SU-DHL-6 (cell line): ENCODE results near the gene PLAU.

ENCODE experiments used
- H2AFZ ChIP-seq: fragments of 200-600 bp; sonication (generic); 2 replicates; pipeline ENCODE4 v1.6.1; 2014; ENCODE audit warnings: low read depth, mild to moderate bottlenecking, moderate library complexity, mixed read lengths, antibody characterized with exemption, low read length; ENCODE audit not compliant: severe bottlenecking
- H3F3A ChIP-seq: fragments of 200-600 bp; shearing (Covaris generic); 2 replicates; pipeline ENCODE4 v1.6.0; 2016; ENCODE audit warnings: antibody characterized with exemption, mild to moderate bottlenecking; ENCODE audit not compliant: insufficient read depth
- H3K27ac ChIP-seq: fragments of 200-600 bp; sonication (generic); 2 replicates; pipeline ENCODE4 v1.5.1; 2016; ENCODE audit warnings: low read depth, mild to moderate bottlenecking, low read length, moderate library complexity, mixed read lengths
- H3K27me3 ChIP-seq: fragments of 200-600 bp; sonication (generic), shearing (Covaris generic); 2 replicates; pipeline ENCODE4 v1.6.0; 2014; ENCODE audit warnings: mild to moderate bottlenecking, low read length
- H3K36me3 ChIP-seq: fragments of 200-600 bp; sonication (generic); 2 replicates; pipeline ENCODE4 v1.6.1; 2014; ENCODE audit warnings: mild to moderate bottlenecking, low read length, mixed read lengths
- H3K4me2 ChIP-seq: fragments of 300-600, 200-600 bp; shearing (Covaris generic), sonication (generic); 2 replicates; pipeline ENCODE4 v1.6.0; 2014; ENCODE audit warnings: low read length, low read depth, mild to moderate bottlenecking; ENCODE audit not compliant: poor library complexity, severe bottlenecking
- H3K4me3 ChIP-seq: fragments of 200-600 bp; sonication (generic); 2 replicates; pipeline ENCODE4 v1.5.1; 2014; ENCODE audit warnings: antibody characterized with exemption, low read length, mild to moderate bottlenecking, mixed read lengths; ENCODE audit not compliant: insufficient read depth, poor library complexity, severe bottlenecking
- H3K79me2 ChIP-seq: fragments of 200-600 bp; sonication (generic); 2 replicates; pipeline ENCODE4 v1.6.1; 2014; ENCODE audit warnings: mild to moderate bottlenecking, low read length, moderate library complexity; ENCODE audit not compliant: insufficient read depth
- H3K9ac ChIP-seq: fragments of 200-600 bp; sonication (generic); 2 replicates; pipeline ENCODE4 v1.7.0; 2014; ENCODE audit warnings: mild to moderate bottlenecking, low read length
- H3K9me2 ChIP-seq: fragments of 200-600 bp; sonication (generic); replicated peaks from 2 replicates; pipeline ENCODE4 v1.6.1; 2014; ENCODE audit warnings: low read length; ENCODE audit not compliant: insufficient read depth
- H3K9me3 ChIP-seq: fragments of 200-600 bp; sonication (generic); 2 replicates; pipeline ENCODE4 v1.6.1; 2014; ENCODE audit warnings: low read length, mixed read lengths; ENCODE audit not compliant: insufficient read depth
- H4K20me1 ChIP-seq: fragments of 200-600 bp; sonication (generic); 2 replicates; pipeline ENCODE4 v1.6.1; 2014; ENCODE audit warnings: low read depth, mild to moderate bottlenecking, antibody characterized with exemption, low read length, moderate library complexity, mixed read lengths
- CTCF ChIP-seq: fragments of 200-600 bp; sonication (generic); IDR thresholded peaks from one replicate; pipeline ENCODE4 v1.5.1; 2017; ENCODE audit warnings: antibody characterized with exemption, mild to moderate bottlenecking, low read length, moderate library complexity; ENCODE audit not compliant: insufficient read depth, poor library complexity, severe bottlenecking
- EZH2phosphoT487 ChIP-seq: fragments of 200-600 bp; sonication (generic), shearing (Covaris generic); conservative IDR thresholded peaks from 2 replicates; pipeline ENCODE4 v1.6.1; 2018; ENCODE audit warnings: mild to moderate bottlenecking, antibody characterized with exemption, low read length, moderate library complexity, mixed read lengths

PLAU gene

GRCh38 chr10:73875139-73875475 is 35.8 kb upstream of the PLAU start:
- H3K4me2 ChIP-seq, result peak overlapping the region; percentile 61
- no peak for TF ChIP-seq EZH2phosphoT487
- no peak for TF ChIP-seq CTCF

GRCh38 chr10:73876157-73876556 is 34.8 kb upstream of the PLAU start:
- no peak overlapping the region for H3K4me2 ChIP-seq
- H4K20me1 ChIP-seq, result no peaks in the 10 kb centered on the region; the same call in 1 of the 2 replicates
- H3K79me2 ChIP-seq, result no peaks in the 10 kb centered on the region
- H3K9ac ChIP-seq, result no peak overlapping the region
- H3K9me3 ChIP-seq, result no peaks in the 10 kb centered on the region
- H3K36me3 ChIP-seq, result no peaks in the 10 kb centered on the region
- H3K27me3 ChIP-seq, result no peaks in the 10 kb centered on the region
- TF ChIP-seq EZH2phosphoT487 (no peak), CTCF (no peak)
- H3K4me3 ChIP-seq, result no peak overlapping the region
- peaks cover 6% of the 10 kb centered on the region; the same call in 1 of the 2 replicates for H3F3A ChIP-seq
- no peaks in the 10 kb centered on the region for H3K9me2 ChIP-seq
- H2AFZ ChIP-seq, result no peak overlapping the region
- H3K27ac ChIP-seq, result no peak overlapping the region

More at GRCh38 chr10:73875139-73875475, 35.8 kb upstream of the PLAU start:
- no peaks in the 10 kb centered on the region for H3K79me2 ChIP-seq
- peak overlapping the region; percentile 95 for H2AFZ ChIP-seq
- no peaks in the 10 kb centered on the region for H3K9me2 ChIP-seq
- no peaks in the 10 kb centered on the region for H3K9me3 ChIP-seq
- no peaks in the 10 kb centered on the region for H3K36me3 ChIP-seq
- H3K9ac ChIP-seq, result peak overlapping the region; percentile 57
- H3K4me3 ChIP-seq, result peak overlapping the region; percentile 59
- H3K27me3 ChIP-seq, result no peaks in the 10 kb centered on the region
- no peaks in the 10 kb centered on the region; the same call in 1 of the 2 replicates for H4K20me1 ChIP-seq
- peaks cover 6% of the 10 kb centered on the region; the same call in 1 of the 2 replicates for H3F3A ChIP-seq
- 0 out of 2 replicates have a peak overlapping the region, but pooled peaks have one; percentile 1 for H3K27ac ChIP-seq

DNA sequence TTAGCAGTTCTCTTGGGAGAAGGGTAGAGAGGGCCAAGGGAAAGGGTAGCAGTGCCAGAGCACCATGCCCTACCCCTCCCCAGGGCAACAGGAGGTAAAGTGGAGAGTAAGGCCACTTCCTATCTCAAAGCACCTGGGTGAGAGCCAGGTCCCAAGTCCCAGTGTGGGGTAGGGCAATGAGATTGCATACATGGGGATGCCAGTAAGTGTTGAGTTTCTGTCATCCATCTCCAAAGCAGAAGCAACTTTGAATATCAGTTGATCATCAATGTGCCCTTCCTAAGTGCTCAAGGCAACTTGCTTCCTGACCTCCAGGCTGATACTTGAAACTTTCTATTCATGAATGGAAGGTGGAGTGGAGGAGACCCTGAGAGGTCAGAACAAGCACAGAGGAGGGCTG is 34.4 kb upstream of the PLAU start:
- H3K36me3 ChIP-seq, result no peaks in the 10 kb centered on the region
- H3K4me3 ChIP-seq, result no peak overlapping the region
- H3K9me2 ChIP-seq, result no peaks in the 10 kb centered on the region
- H2AFZ ChIP-seq, result no peak overlapping the region
- H3K9me3 ChIP-seq, result no peaks in the 10 kb centered on the region
- H3K79me2 ChIP-seq, result no peaks in the 10 kb centered on the region
- no peak overlapping the region for H3K9ac ChIP-seq
- TF ChIP-seq EZH2phosphoT487, result no peak
- no peak overlapping the region for H3K4me2 ChIP-seq
- H3F3A ChIP-seq, result peaks cover 6% of the 10 kb centered on the region; the same call in 1 of the 2 replicates
- H4K20me1 ChIP-seq, result no peaks in the 10 kb centered on the region; the same call in 1 of the 2 replicates
- H3K27me3 ChIP-seq, result no peaks in the 10 kb centered on the region
- no peak overlapping the region for H3K27ac ChIP-seq

- no peak overlapping the region for H3K27ac ChIP-seq
These were observed 34.0 kb upstream of the PLAU start for GRCh38 chr10:73876971-73877370.

More at GRCh38 chr10:73876971-73877370, 34.0 kb upstream of the PLAU start:
- Histone ChIP-seq H3F3A (peaks cover 6% of the 10 kb centered on the region; the same call in 1 of the 2 replicates), H3K4me2 (no peak overlapping the region), H4K20me1 (no peaks in the 10 kb centered on the region; the same call in 1 of the 2 replicates), H3K9ac (no peak overlapping the region), H3K27me3 (no peaks in the 10 kb centered on the region), H3K9me2 (no peaks in the 10 kb centered on the region), H3K4me3 (no peak overlapping the region), H3K79me2 (no peaks in the 10 kb centered on the region), H3K36me3 (no peaks in the 10 kb centered on the region), H3K9me3 (no peaks in the 10 kb centered on the region), H2AFZ (no peak overlapping the region)
- TF ChIP-seq EZH2phosphoT487 (no peak), CTCF (no peak)
